IMR-90 (cell line): Measurements from ENCODE around the gene CTNNBIP1.

Experiments
- CHD1 ChIP-seq: IDR thresholded peaks from 2 replicates; pipeline ENCODE4 v1.6.1; 2012; ENCODE audit warnings: low read depth, low read length, improper control_type of control experiment
- CTCF ChIP-seq: conservative IDR thresholded peaks from 2 replicates; pipeline ENCODE4 v1.5.1; 2012; ENCODE audit warnings: mild to moderate bottlenecking, low read depth, low read length, improper control_type of control experiment
- FOS ChIP-seq: fragments of 150-350 bp; IDR thresholded peaks from 2 replicates; pipeline ENCODE4 v1.6.1; 2016; ENCODE audit warnings: low read depth, low read length
- MAFK ChIP-seq: IDR thresholded peaks from 2 replicates; pipeline ENCODE4 v1.6.1; 2012; ENCODE audit warnings: low read depth, low read length, improper control_type of control experiment
- MAZ ChIP-seq: IDR thresholded peaks from 2 replicates; pipeline ENCODE4 v1.6.1; 2012; ENCODE audit warnings: low read depth, mild to moderate bottlenecking, low read length, improper control_type of control experiment, moderate library complexity, borderline replicate concordance
- POLR2A ChIP-seq: IDR thresholded peaks from 2 replicates; pipeline ENCODE4 v1.6.1; 2012; ENCODE audit warnings: mild to moderate bottlenecking, low read depth, low read length
- RAD21 ChIP-seq: IDR thresholded peaks from 2 replicates; pipeline ENCODE4 v1.6.1; 2012; ENCODE audit warnings: low read length, improper control_type of control experiment
- RFX5 ChIP-seq: IDR thresholded peaks from 2 replicates; pipeline ENCODE4 v1.8.0; 2012; ENCODE audit warnings: low read depth, mild to moderate bottlenecking, low read length, moderate library complexity
- SMC3 ChIP-seq: fragments of 150-350 bp; IDR thresholded peaks from 2 replicates; pipeline ENCODE4 v1.6.1; 2016; ENCODE audit warnings: low read depth, mild to moderate bottlenecking, antibody characterized with exemption, low read length, moderate library complexity
- USF2 ChIP-seq: fragments of 150-350 bp; IDR thresholded peaks from 2 replicates; pipeline ENCODE4 v1.6.1; 2017; ENCODE audit warnings: mild to moderate bottlenecking, antibody characterized with exemption, low read length, low read depth

GRCh38 chr1:9957726-9958125 lies 47.7 kb upstream of the CTNNBIP1 start:
- TF ChIP-seq CTCF (no peak), MAZ (no peak), RAD21 (no peak), CHD1 (no peak), USF2 (no peak), SMC3 (no peak), POLR2A (no peak), RFX5 (no peak), MAFK (no peak), FOS (no peak)
